D721Med (cell line): ENCODE results near the gene ZFYVE28.

Experiments used
- DNase-seq: peaks from one replicate; pipeline ENCODE4 v3.0.0; 2011; ENCODE audit warnings: low spot score; ENCODE audit not compliant: insufficient read length
- FAIRE-seq: peaks from 2 replicates; lab custom pipeline; 2011; peaks lifted over from hg19 to GRCh38; lab: Jason Lieb, UNC
- TF ChIP-seq, protein P1 (sequence below): IDR thresholded peaks from 2 replicates; pipeline ENCODE4 v1.5.1; 2012; ENCODE audit warnings: mild to moderate bottlenecking, control low read depth; ENCODE audit not compliant: insufficient read depth; ENCODE audit errors: missing control alignments

Gene ZFYVE28

DNA sequence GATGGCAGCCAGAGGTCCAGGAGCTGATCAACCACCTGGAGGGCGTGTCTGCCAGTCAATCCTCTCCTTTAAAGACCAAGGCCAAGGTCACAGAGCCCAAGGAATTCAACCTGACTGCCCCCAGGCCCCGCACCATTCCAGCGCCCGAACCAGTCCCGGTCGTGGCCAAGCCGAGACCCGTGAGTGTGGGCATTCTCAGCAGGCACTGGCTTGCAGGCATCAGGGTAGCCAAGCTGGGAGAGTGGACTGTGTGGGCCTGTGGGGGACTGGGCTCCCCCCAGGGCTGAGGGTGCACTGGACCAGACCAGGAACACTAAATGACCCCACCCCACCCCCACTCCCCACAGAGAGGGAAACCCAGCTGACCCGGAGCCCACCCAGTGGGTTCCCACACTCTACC is 26.7 kb upstream of the ZFYVE28 start:
- TF ChIP-seq, protein P1, sequence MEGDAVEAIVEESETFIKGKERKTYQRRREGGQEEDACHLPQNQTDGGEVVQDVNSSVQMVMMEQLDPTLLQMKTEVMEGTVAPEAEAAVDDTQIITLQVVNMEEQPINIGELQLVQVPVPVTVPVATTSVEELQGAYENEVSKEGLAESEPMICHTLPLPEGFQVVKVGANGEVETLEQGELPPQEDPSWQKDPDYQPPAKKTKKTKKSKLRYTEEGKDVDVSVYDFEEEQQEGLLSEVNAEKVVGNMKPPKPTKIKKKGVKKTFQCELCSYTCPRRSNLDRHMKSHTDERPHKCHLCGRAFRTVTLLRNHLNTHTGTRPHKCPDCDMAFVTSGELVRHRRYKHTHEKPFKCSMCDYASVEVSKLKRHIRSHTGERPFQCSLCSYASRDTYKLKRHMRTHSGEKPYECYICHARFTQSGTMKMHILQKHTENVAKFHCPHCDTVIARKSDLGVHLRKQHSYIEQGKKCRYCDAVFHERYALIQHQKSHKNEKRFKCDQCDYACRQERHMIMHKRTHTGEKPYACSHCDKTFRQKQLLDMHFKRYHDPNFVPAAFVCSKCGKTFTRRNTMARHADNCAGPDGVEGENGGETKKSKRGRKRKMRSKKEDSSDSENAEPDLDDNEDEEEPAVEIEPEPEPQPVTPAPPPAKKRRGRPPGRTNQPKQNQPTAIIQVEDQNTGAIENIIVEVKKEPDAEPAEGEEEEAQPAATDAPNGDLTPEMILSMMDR, result no peak
- no peak for FAIRE-seq
- DNase-seq, result no peak

DNA sequence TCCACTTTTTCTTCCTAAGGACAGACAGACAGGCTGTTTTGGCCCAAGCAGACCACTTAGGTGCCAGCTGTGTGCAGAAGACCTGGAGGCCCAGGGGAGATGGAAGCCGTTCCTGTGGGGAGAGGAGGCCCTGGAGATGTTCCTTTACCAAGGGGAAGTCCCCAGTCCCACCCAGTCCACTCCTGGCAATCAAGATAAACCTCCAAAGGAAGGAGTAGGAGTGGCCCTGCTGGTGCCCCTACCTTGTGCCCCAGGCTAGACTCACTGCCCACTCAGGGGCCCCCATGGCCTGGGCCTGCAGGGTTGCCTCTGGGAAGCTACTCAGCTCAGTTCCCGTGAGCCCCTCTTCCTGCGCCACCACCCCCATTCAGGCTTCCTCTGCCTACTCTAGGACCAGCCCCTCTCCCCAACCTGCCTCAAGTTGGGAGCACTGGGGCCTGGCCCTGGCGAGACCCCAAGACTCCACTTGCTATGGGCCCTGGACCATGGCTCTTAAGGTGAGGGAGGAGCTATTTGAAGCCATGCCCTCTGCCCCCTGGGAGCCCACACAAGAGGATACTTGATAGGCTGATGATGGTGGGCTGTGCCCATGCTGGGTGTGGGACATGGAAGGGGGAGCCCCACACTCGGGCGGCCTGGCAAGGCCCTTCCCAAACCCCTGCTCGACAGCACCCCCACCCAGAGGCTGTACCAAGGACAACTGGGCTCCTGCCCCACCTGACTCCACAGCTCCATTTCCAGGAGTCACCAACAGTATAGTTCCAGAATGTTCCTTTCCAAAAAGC is 25.7 kb upstream of the ZFYVE28 start:
- DNase-seq (no peak), FAIRE-seq (no peak)
- TF ChIP-seq, protein P1, result no peak

DNA sequence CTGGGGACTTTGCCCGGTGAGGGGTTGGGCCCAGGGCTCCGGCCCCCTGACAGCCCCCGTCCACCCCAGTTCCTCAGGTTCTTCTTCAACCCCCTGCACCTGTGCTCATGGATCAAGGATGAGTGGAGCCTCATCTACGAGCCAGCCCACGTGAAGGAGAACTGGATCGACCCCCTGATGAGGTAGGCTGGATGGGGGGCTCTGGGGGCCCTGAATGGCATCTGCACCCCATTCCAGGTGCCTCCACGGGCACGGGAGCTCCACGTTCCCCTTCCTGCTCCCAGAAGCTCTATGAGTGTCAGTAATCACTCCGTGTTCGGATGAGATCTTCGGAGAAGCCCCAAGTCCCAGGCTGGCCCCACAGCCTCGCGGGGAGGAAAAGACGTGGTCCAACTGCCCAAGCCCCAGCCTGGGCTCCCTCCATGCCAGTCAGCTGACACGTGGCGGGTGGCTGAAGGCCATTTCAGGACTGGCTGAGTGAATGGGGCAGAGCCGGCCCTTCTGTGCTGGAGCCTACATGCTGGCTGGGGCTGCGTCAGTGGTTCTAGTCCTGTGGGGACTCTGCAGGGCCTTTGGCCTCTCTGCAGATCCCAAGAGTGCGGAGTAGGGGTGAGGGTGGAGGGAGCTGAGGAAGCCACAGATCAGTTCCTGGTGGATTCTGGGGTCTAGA is 24.8 kb upstream of the ZFYVE28 start:
- DNase-seq (no peak), FAIRE-seq (no peak)
- TF ChIP-seq, protein P1, result no peak

DNA sequence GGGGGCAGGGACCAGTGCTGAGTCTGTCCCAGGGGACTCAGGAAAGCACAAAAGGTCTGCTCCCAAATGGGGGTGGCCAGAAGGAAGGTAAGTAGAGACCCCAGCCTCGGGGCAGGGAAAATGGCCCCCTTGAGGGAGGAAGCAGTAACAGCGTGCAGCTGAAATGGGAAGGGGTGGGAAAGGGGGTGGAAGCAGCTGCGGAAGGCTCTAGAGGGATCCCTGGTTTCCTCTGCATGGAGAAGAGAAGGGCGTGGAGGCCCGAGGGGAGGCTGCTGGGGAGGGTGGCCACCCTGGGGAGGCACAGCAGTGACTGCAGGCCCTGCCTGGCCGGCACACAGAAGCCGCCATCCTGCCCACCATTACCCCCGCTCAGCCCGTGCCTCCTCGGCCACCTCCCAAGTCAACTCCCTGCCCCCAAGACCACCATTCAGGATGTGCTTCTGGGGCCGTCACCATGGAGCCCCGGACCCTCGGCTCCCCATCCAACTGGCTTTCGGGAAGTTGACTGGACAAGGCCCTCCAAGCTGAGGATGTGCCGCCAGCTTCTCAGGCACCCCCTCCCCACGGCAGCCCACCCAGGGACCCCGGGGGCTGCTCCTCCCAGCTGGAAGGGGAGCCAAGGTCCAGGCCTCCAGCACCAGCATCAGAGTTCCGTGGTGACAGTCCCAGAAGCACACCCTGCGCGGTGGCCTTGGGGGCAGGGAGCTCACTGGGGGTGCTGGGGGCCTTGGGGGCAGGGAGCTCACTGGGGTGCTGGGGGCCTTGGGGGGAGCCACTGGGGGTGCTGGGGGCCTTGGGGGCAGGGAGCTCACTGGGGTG is 23.9 kb upstream of the ZFYVE28 start:
- DNase-seq (no peak), FAIRE-seq (no peak)
- TF ChIP-seq, protein P1, result no peak

DNA sequence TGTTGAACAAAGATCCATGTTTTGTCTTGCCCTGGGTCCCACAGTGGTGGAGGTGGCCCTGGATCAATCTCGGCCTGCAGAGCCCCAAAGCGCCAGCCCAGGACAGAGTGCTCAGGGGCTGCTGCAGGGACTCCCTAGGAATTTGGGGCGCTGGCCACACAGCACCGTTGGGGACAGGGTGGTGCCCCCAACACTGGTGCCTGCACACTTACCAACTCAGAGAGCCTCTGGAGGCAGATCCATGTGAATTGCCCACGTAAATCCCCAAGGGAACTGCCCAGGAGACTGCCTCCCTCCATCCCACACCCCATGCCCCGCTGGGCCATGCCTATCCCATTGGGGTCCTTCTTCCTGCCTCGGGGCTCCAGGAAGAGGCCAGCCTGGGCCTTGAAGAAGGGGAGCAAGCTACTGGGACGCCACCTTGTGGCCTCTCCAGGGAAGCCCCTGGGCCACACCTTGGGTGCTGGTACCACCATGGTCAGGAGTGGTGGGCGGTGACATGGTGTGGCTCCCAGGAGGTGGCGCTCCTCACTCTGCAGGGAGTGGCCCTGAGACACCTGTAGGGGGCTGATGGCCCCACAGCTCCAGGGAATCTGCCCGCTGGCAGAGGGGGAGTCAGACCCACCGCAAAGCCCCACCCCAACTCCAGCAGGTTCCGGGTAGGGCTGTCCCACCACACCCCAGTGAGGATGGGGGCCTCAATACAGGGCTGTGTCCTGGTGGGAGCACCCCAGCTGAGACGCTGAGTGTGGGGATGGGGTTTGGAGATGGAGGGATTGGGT is 23.1 kb upstream of the ZFYVE28 start:
- TF ChIP-seq, protein P1, result peak; percentile 86
- no peak for FAIRE-seq
- DNase-seq, result peak; percentile 93

DNA sequence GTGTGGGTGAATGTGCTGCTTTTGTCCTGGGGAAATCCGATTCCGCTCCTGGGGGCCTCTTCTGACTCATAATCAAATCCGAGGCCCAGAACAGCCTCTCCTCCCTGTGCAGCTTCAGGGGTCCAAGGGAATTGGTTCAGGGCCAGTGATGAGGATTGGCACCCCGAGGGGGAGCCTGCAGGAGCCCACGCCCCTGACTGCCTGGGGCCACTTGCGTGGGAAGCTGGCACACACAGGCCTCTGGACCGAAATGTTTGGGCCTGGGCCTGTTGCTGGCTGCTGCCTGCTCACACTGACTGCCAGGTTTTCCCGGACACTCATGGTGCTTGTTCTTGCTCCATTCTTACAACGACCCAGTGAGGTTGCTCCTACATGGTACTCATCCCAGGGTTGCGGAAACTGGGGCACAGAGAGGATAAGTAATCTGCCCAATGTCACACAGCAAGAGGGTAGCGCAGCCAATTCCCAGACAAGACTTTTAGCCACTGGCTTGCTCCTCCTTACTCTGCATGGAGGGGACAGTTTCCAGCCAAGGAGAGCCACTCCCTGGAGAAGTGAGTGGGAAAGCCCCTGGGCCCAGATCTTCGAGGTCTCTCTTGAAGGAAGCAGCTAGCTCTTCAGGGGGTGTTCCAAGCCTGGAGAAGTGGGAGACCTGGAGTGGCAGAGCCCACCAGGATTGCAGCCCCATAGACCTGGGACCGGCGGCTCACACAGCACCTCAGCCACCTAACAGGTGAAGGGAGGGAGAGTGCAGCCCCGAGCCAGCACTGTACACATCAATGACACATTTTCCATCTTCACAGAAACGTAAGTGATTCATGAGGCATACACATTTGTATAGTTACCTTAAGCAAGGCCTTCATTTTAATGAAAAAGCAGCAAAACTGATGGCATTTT is 20.6 kb upstream of the ZFYVE28 start:
- TF ChIP-seq, protein P1, result no peak
- FAIRE-seq (no peak), DNase-seq (no peak)
